DMS114 treated with DMSO at 0.1 percent for 48 hours (cell line): ENCODE results near the gene TENT5C.

Source experiments
- DNase-seq: peaks from one replicate; lab custom pipeline; 2025; ENCODE audit not compliant: unreplicated experiment; lab: John Stamatoyannopoulos, UW

The TENT5C gene

DNA sequence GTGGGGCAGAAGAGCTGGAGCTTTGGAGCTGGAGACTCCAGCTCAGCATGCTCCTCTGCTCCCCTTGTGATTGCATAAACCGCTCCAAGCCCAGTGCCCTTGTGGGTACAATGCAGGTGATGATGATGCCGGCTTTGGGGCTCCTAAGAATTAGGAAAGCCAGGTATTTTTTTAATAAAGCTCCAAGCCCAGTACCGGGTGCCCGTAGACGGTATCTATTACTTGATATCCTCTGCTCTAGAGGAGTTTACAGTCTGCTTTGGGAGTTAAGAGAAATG, 27.2 kb downstream of the TENT5C start:
- no peak for DNase-seq

DNA sequence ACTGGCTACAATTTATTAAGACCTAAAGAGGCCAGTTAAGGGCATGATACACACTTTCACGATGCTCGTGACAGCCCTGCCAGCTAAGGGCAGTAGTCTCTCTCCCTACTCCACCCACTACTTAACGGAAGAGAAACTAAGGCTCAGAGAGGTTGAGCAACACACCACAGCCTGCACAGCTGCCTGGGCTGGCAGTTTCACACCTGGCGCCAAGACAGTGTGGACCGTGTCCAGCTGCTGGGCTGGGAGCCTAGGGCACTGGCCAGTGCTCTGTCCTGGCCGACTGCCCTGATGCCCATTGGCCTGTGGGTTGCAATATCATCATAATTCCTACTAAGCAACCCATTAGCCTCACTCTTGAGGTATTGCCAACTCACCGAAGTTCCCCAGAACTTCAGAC, 27.6 kb downstream of the TENT5C start:
- no peak for DNase-seq

DNA sequence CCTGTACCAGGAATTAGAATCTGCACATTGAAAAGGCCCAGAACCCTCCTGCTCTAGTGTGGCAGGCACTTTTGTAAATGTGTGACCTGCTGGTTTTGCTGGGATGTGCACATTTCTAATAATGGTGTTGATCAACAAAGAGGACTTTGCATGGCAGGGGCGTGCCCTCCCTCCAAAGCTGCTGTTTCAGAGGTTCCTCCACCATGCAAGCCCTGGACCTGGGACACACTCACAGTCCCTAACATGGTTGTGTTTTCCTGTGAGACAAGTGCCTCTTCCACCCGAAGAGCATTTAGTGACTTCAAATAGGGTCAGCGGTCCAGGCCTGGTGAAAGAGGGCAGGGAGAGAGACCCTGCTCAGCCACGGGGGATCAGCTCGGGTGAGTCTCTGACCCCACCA, 28.1 kb downstream of the TENT5C start:
- no peak for DNase-seq

DNA sequence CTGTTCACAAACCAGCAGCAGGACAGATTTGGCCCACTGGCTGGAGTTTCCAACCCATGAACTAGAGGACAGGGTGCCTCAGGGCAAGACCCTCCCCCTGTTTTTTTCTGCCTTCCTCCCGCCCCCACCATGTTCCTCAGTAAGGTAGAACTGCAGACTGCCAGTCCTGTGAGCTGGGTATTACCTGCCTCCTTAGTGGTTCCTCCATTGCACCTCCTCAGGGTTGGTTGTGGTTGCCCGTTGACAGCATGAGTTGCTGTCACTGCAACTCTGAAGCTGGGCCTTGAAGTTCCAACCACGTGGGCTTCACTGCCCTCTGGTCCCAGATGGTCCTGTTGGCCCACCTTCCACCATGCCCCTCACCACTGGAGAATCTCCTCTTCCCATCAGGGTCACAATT, 28.8 kb downstream of the TENT5C start:
- no peak for DNase-seq

GRCh38 chr1:117635805-117636204, 30.0 kb downstream of the TENT5C start:
- DNase-seq: no peak

GRCh38 chr1:117636637-117637425, 31.0 kb downstream of the TENT5C start:
- no peak for DNase-seq

GRCh38 chr1:117638141-117638540, 32.3 kb downstream of the TENT5C start:
- DNase-seq: no peak

DNA sequence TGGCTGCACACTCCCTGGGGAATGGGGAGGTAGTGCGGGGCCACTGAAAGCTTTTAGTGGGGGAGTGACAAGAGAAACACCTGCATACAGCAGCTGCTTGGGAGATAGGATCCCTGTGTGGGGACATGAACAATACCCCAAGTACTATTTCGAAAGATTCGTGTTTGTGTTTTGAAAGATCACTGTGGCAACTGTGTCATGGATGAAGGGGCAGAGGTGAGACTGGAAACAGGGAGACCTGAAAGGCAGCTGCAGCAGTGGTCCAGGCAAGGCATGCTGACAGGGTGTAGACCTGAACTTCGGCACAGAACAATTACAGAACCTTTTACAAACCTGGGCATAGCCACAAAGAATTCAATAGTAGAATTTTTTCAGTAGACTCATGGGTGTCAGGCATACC, 32.9 kb downstream of the TENT5C start:
- DNase-seq: no peak

- no peak for DNase-seq
These were observed 33.9 kb downstream of the TENT5C start for GRCh38 chr1:117639741-117640140.

GRCh38 chr1:117641536-117641935, 35.7 kb downstream of the TENT5C start:
- no peak for DNase-seq

GRCh38 chr1:117642963-117643362, 37.1 kb downstream of the TENT5C start:
- DNase-seq: no peak

- DNase-seq: no peak
These were observed 37.8 kb downstream of the TENT5C start for GRCh38 chr1:117643601-117644000.

DNA sequence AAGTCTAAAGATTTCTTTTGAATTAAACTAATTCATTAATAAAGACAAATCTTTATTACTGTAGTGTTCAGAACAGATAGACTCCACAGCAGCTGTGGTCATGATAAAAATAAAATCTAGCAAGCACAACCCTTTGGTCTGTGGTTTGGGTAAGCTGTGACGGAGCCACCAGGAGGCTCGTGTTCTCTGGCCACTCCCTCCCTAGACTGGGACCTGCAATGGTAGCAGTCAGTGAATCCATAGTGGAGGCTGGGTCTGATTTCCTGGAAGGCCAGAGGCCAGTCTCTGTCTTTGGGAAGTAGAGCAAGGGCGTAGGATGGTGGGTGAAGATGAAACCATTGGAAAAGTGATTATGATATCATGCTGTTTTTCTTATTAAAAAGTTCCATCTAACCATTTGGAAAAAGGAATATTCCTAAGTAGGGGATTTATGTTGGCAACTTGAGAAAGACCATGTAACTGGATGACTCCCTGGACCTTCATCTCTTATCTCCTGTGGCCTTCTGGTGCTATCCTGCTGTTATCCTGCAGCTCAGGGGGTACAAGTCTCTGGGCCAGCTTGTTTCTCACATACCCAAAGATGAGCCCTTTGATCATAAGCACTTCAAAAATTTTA, 39.0 kb downstream of the TENT5C start:
- no peak for DNase-seq

- no peak for DNase-seq
These were observed 39.5 kb downstream of the TENT5C start for GRCh38 chr1:117645343-117645742.

DNA sequence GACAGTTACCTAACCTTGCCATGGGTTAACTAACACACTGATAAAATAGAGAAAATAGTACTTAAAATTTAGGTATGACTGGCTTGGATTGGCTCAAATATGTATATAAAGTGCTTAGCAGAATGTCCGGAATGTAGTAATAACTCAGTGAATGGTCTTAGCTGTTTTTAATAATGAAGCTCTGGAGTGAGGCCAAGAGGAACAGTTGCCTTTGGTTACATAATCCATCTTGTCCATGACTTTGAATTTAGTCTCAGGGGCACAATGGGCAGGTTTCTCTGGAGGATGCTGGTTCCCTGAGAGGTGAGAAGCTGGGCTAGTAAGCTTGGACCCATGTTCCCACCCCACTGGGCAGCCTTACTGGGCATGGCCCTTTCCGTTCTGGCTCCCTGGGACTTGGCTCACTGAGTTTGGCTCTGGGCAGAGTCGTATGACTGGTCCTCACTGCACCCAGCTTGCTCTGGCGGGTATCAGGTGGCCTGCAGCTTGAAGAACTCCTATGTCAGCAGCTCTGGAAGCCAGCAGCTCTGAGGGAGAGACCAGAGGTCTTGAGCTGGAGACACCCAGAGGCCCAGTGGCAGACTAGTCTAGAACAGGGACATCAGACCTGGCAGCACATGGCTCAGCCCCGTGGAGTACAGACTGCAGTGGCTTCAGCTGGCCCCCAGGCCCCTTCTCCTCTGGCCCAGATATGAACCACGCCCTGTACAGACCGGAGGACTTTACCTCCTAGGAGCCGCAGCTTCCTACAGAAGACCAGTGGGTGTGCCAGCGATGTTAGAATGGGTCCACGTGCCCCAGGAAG, 40.4 kb downstream of the TENT5C start:
- no peak for DNase-seq

- DNase-seq: no peak
These were observed 41.1 kb downstream of the TENT5C start for GRCh38 chr1:117646956-117647355.

DNA sequence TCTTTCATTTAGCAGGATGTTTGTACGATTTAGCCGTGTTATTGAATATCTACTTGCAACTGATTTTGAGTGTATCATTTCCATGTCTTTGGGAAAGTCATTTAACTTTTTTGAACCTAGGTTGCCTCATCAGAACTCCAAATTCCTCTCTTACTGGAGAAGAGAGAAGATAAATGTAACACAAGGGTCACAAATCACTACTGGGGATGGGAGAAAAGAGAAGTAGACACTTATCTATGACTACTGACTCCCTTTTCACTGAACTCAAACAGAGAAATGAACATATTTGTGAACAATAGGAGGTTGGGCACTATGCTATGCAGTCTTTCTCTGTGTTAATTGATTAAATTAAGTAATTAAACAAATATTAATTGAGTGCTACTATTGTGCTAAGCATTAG, 42.2 kb downstream of the TENT5C start:
- no peak for DNase-seq

DNA sequence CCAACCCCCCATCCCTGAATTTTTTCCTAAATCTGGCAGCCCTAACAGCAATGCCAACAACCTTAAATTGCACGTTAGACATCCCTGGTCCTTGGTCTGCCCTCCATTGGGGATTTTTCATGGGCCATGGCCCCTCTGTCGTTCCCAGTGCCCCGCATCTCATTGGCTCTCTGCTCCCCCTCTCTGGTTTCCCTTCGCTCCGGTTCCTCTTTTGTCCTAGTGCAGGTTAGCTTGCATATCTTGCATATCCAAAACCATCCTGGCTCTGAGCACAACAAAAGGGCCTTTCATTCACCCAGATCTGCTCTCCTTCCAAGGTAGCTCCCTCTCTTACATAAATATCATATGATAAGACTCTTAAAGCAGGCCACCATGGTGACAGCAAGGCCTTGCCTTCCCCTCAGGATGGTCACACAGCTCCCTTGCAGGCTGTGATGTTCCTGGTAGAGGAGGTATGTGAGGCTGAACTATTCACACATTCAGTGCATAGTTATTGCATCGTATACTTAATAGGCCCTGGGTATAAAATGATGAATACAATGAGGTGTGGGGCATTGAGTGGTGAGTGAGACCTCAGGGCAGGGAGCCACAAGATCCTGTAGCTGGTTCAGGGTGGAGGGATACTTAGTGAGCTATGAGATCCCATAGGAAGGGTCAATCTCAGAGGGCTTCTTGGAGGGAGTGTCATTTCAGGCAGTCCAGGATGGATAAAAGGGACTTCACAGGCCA, 45.2 kb downstream of the TENT5C start:
- DNase-seq: no peak

GRCh38 chr1:117651616-117652015, 45.8 kb downstream of the TENT5C start:
- no peak for DNase-seq

- no peak for DNase-seq
These were observed 46.6 kb downstream of the TENT5C start for GRCh38 chr1:117652421-117652820.

- no peak for DNase-seq
These were observed 47.3 kb downstream of the TENT5C start for GRCh38 chr1:117653195-117653594.
